HepG2 (cell line): Measurements from ENCODE around the gene HAP1. TPM values are rescaled to one million over a fixed set of nuclear protein-coding genes. Genes with fewer than 3 reads are reported as not detected.

Experiments used
- ATAC-seq: fragments of 200-7000 bp; cut with Tn5 transposase; 3 replicates; pipeline ENCODE4 v1.9.1; 2020; ENCODE audit warnings: mild to moderate bottlenecking, moderate library complexity
- BruUV-seq: library from RNA; stranded (reverse); fragments of 400-500 nt; replicated peaks from 2 replicates; lab custom pipeline; 2021; lab: Mats Ljungman, UMichigan
- CTCF ChIA-PET: fragments of 300-600 bp; formaldehyde crosslinking; extraction: SDS; loops from one replicate; lab custom pipeline; 2021; ENCODE audit warnings: low total read pairs, inconsistent platforms, low intra/inter-chr PET ratio; lab: Yijun Ruan, JAX
- POLR2A ChIA-PET: fragments of 350-600 bp; sonication (Branson Sonifier 250); formaldehyde crosslinking; loops from one replicate; lab custom pipeline; 2020; ENCODE audit warnings: antibody characterized with exemption, inconsistent platforms; lab: Yijun Ruan, JAX
- DNase-seq: peaks from one replicate; pipeline ENCODE4 v3.0.0-alpha.2; 2015; ENCODE audit warnings: low spot score
- FAIRE-seq: peaks from 3 replicates; lab custom pipeline; 2011; peaks lifted over from hg19 to GRCh38; lab: Jason Lieb, UNC
- H2AFZ ChIP-seq: one replicate; pipeline ENCODE4 v1.6.1; 2011; ENCODE audit warnings: low read length, inconsistent platforms
- H3K27ac ChIP-seq: fragments of 300-600 bp; 3 replicates; pipeline ENCODE4 v1.8.0; 2011; ENCODE audit warnings: mixed run types, mild to moderate bottlenecking, mixed read lengths, low read length, inconsistent platforms; ENCODE audit not compliant: insufficient read depth; ENCODE audit errors: extremely low read length
- H3K27me3 ChIP-seq, 2 experiments: fragments of 200-600 bp in 1 of 2; 2 replicates in 1 of 2; 3 replicates in 1 of 2; pipeline versions ENCODE4 v1.6.0 to v1.8.0; 2011; ENCODE audit warnings: low read length in 2 of 2, mild to moderate bottlenecking in 2 of 2, moderate library complexity in 2 of 2, inconsistent platforms in 1 of 2; ENCODE audit not compliant: insufficient read depth in 2 of 2, control insufficient read depth in 1 of 2
- H3K36me3 ChIP-seq, 2 experiments: fragments of 200-600 bp in 1 of 2; replicated peaks in 1 of 2; 2 replicates in 1 of 2; 3 replicates in 1 of 2; pipeline versions ENCODE4 v1.5.1 to v1.8.0; 2011; ENCODE audit warnings: low read length in 2 of 2, inconsistent platforms in 1 of 2; ENCODE audit not compliant: insufficient read depth in 2 of 2, control insufficient read depth in 1 of 2
- H3K4me1 ChIP-seq: 2 replicates; pipeline ENCODE4 v1.5.1; 2012; ENCODE audit warnings: low read length, inconsistent platforms; ENCODE audit not compliant: insufficient read depth
- H3K4me2 ChIP-seq: 2 replicates; pipeline ENCODE4 v1.6.0; 2011; ENCODE audit warnings: low read depth, low read length, inconsistent platforms
- H3K4me3 ChIP-seq, 3 experiments: fragments of 200-600 bp in 1 of 3; sonication (generic), shearing (Covaris generic) in 1 of 3; replicated peaks in 1 of 3; 2 replicates each; pipeline ENCODE4 v1.5.1; 2011 to 2016; ENCODE audit warnings: low read length in 3 of 3, inconsistent platforms in 2 of 3, low read depth in 2 of 3, mild to moderate bottlenecking in 2 of 3, control low read depth in 1 of 3, mixed read lengths in 1 of 3; ENCODE audit not compliant: insufficient read depth in 1 of 3
- H3K79me2 ChIP-seq: one replicate; pipeline ENCODE4 v1.6.1; 2011; ENCODE audit warnings: low read length, inconsistent platforms; ENCODE audit not compliant: insufficient read depth
- H3K9ac ChIP-seq: 2 replicates; pipeline ENCODE4 v1.6.0; 2011; ENCODE audit warnings: mild to moderate bottlenecking, low read depth, low read length, inconsistent platforms; ENCODE audit not compliant: insufficient read depth
- H3K9me3 ChIP-seq: 2 replicates; pipeline ENCODE4 v1.5.1; 2012; ENCODE audit warnings: mild to moderate bottlenecking, low read length
- H4K20me1 ChIP-seq: 2 replicates; pipeline ENCODE4 v1.6.0; 2011; ENCODE audit warnings: inconsistent platforms, mild to moderate bottlenecking, low read length, moderate library complexity; ENCODE audit not compliant: insufficient read depth
- CEBPB ChIP-seq: IDR thresholded peaks from 2 replicates; pipeline ENCODE4 v1.6.1; 2011; ENCODE audit warnings: low read depth, low read length, improper control_type of control experiment, borderline replicate concordance
- HOXA5 ChIP-seq: sonication (generic); formaldehyde crosslinking; IDR thresholded peaks from 2 replicates; pipeline ENCODE4 v1.4.0; 2020; ENCODE audit warnings: missing genetic modification reagents
- NRL ChIP-seq: sonication (generic); formaldehyde crosslinking; IDR thresholded peaks from 2 replicates; pipeline ENCODE4 v1.5.0; 2020; ENCODE audit warnings: missing genetic modification reagents, mild to moderate bottlenecking, moderate library complexity, borderline replicate concordance
- PBX2 ChIP-seq: IDR thresholded peaks from 2 replicates; pipeline ENCODE4 v1.6.1; 2016; ENCODE audit warnings: control low read depth
- PRDM4 ChIP-seq: sonication (generic); formaldehyde crosslinking; IDR thresholded peaks from 2 replicates; pipeline ENCODE4 v1.9.0; 2021; ENCODE audit warnings: missing genetic modification reagents, borderline replicate concordance
- TOPORS ChIP-seq: sonication (generic); formaldehyde crosslinking; IDR thresholded peaks from 2 replicates; pipeline ENCODE4 v1.8.0; 2023; ENCODE audit warnings: mild to moderate bottlenecking, missing genetic modification reagents
- ZBTB46 ChIP-seq: sonication (generic); formaldehyde crosslinking; IDR thresholded peaks from 2 replicates; pipeline ENCODE4 v1.4.0; 2020; ENCODE audit warnings: mild to moderate bottlenecking, missing genetic modification reagents, borderline replicate concordance
- ZFP1 ChIP-seq: IDR thresholded peaks from 2 replicates; pipeline ENCODE4 v1.6.1; 2016
- ZFP82 ChIP-seq: sonication (generic); formaldehyde crosslinking; IDR thresholded peaks from 2 replicates; pipeline ENCODE4 v1.5.1; 2020; ENCODE audit warnings: mild to moderate bottlenecking, missing genetic modification reagents, borderline replicate concordance
- ZFP90 ChIP-seq: sonication (generic); formaldehyde crosslinking; IDR thresholded peaks from 2 replicates; pipeline ENCODE4 v1.8.0; 2022; ENCODE audit warnings: missing genetic modification reagents, mild to moderate bottlenecking, inconsistent platforms, borderline replicate concordance
- ZKSCAN1 ChIP-seq: fragments of 150-350 bp; IDR thresholded peaks from 2 replicates; pipeline ENCODE4 v1.6.1; 2014; ENCODE audit warnings: low read length
- ZKSCAN5 ChIP-seq: sonication (generic); formaldehyde crosslinking; IDR thresholded peaks from 2 replicates; pipeline ENCODE4 v1.5.1; 2020; ENCODE audit warnings: mild to moderate bottlenecking, missing genetic modification reagents
- ZNF121 ChIP-seq: sonication (generic); formaldehyde crosslinking; IDR thresholded peaks from 2 replicates; pipeline ENCODE4 v1.5.0; 2020; ENCODE audit warnings: mild to moderate bottlenecking, missing genetic modification reagents
- ZNF230 ChIP-seq: sonication (generic); formaldehyde crosslinking; IDR thresholded peaks from 2 replicates; pipeline ENCODE4 v1.4.0; 2020; ENCODE audit warnings: mild to moderate bottlenecking, missing genetic modification reagents
- ZNF513 ChIP-seq: sonication (generic); formaldehyde crosslinking; conservative IDR thresholded peaks from 2 replicates; pipeline ENCODE4 v1.5.0; 2020; ENCODE audit warnings: missing genetic modification reagents
- ZNF737 ChIP-seq: sonication (generic); formaldehyde crosslinking; IDR thresholded peaks from 2 replicates; pipeline ENCODE4 v1.5.0; 2020; ENCODE audit warnings: missing genetic modification reagents, mild to moderate bottlenecking, borderline replicate concordance
- WGBS: methylation state at CpG from one replicate; pipeline ENCODE4 v1.1.6; 2017; ENCODE audit warnings: low lambda C conversion rate; 5-methylcytosine and 5-hydroxymethylcytosine counted together
- in situ Hi-C: cut with HindIII; loops from 2 replicates; pipeline ENCODE4 v1.10.0; 2017; ENCODE audit warnings: low pct_unique_long_range_greater_than_20kb; ENCODE audit not compliant: extremely low pct_ligation_motif_present
- intact Hi-C: fragments of 100-400 bp; cut with micrococcal nuclease; formaldehyde crosslinking; loops from one replicate; pipeline ENCODE4 v1.10.0; 2022; ENCODE audit not compliant: unreplicated experiment
- polyA plus RNA-seq, 8 experiments: library from polyadenylated mRNA; depleted of rRNA in 3 of 8; stranded (reverse) in 7 of 8; unstranded in 1 of 8; fragments of >200 nt; fragmentation: Illumina TruSeq in 4 of 8; extraction: Trizol in 4 of 8; gene quantifications; 2 replicates each; pipeline versions ENCODE4 v1.2.1 to v1.2.3, GENCODE V29; 2011 to 2016; ENCODE audit warnings: low read depth in 4 of 8, missing spikeins in 1 of 8, mixed read lengths in 1 of 8; ENCODE audit not compliant: insufficient read depth in 1 of 8
- total RNA-seq, 5 experiments: library from RNA; depleted of rRNA; stranded (reverse); fragments of >200 nt; fragmentation: Illumina TruSeq; extraction: Trizol; gene quantifications; 2 replicates each; pipeline ENCODE4 v1.2.3, GENCODE V29; 2016; ENCODE audit warnings: low read depth in 1 of 5

HAP1 gene
- total and polyA plus RNA-seq, 2 of the 13 experiments (the other 11 are each of a cell fraction or from before 2014, with no cell fraction given): 0.07 TPM

- H2AFZ ChIP-seq: no peak overlapping the region
- ATAC-seq (peak; percentile 17; the same call in 1 of the 3 replicates), FAIRE-seq (no peak), DNase-seq (no peak)
- ChIA-PET POLR2A (interaction anchor here (0.8 to 5.2 kb wide), 6 partner anchors 13 to 79 kb away, joined by 3 to 82 read pairs (median 4); partner anchors contain the start of genes EIF1 and JUP), CTCF (no interaction called here)
- no peaks in the 10 kb centered on the region for H3K36me3 ChIP-seq
- H3K4me1 ChIP-seq: peaks cover 41% of the 10 kb centered on the region
- H3K4me2 ChIP-seq: no peak overlapping the region
- H3K27me3 ChIP-seq: peaks cover 2 to 42% of the 10 kb centered on the region in 2 experiments; a peak in 4 of 5 replicates
- BruUV-seq: no TSS peak
- no peaks in the 10 kb centered on the region for H3K9me3 ChIP-seq
- no peak overlapping the region for H3K27ac ChIP-seq
- H3K9ac ChIP-seq: no peak overlapping the region
- 11% methylated on average over 10 of the region's 10 CpGs for WGBS
- H3K79me2 ChIP-seq: no peaks in the 10 kb centered on the region
- intact Hi-C loops (no loop called here), in situ Hi-C loops (no loop called here)
- H3K4me3 ChIP-seq: no peak overlapping the region
- no peaks in the 10 kb centered on the region for H4K20me1 ChIP-seq
- TF ChIP-seq ZFP1 (no peak), TOPORS (CRISPR knock-in tag) (no peak), ZKSCAN1 (no peak), CEBPB (no peak), PRDM4 (CRISPR knock-in tag) (no peak), ZNF513 (CRISPR knock-in tag) (no peak), ZBTB46 (CRISPR knock-in tag) (no peak), ZFP82 (CRISPR knock-in tag) (peak; percentile 33; the same call in 1 of the 2 replicates), HOXA5 (CRISPR knock-in tag) (no peak), ZNF737 (no peak), ZNF230 (no peak), ZNF121 (peak; percentile 78; the same call in 1 of the 2 replicates), ZKSCAN5 (CRISPR knock-in tag) (no peak), NRL (no peak), PBX2 (CRISPR knock-in tag) (no peak), ZFP90 (CRISPR knock-in tag) (no peak)
Measured at GRCh38 chr17:41707803-41708669, 26.4 kb downstream of the HAP1 start.
